GM23338 (cell line): ENCODE measurements around the gene SNRNP35. TPM values are rescaled to one million over a fixed set of nuclear protein-coding genes. Genes with fewer than 3 reads are reported as not detected.

Source experiments
- ATAC-seq: fragments of 200-7000 bp; cut with Tn5 transposase; 3 replicates; pipeline ENCODE4 v1.9.1; 2020
- DNase-seq: peaks from one replicate; pipeline ENCODE4 v3.0.0-alpha.2; 2015; ENCODE audit warnings: low spot score
- H2AFZ ChIP-seq: fragments of 200-600 bp; sonication (generic); 2 replicates; pipeline ENCODE4 v1.8.0; 2016; ENCODE audit warnings: antibody characterized with exemption, mild to moderate bottlenecking, moderate library complexity
- H3F3A ChIP-seq: fragments of 200-600 bp; sonication (generic); replicated peaks from 2 replicates; pipeline ENCODE4 v1.8.0; 2017; ENCODE audit warnings: antibody characterized with exemption, mixed run types, low read depth
- H3K27ac ChIP-seq: fragments of 200-600 bp; sonication (generic); 2 replicates; pipeline ENCODE4 v1.6.1; 2016; ENCODE audit warnings: low read depth
- H3K27me3 ChIP-seq: fragments of 200-600 bp; sonication (generic); 2 replicates; pipeline ENCODE4 v1.8.0; 2016; ENCODE audit warnings: mild to moderate bottlenecking, mixed run types, moderate library complexity; ENCODE audit not compliant: insufficient read depth
- H3K36me3 ChIP-seq: fragments of 200-600 bp; sonication (generic); 2 replicates; pipeline ENCODE4 v1.8.0; 2016; ENCODE audit warnings: mild to moderate bottlenecking; ENCODE audit not compliant: insufficient read depth
- H3K4me1 ChIP-seq: fragments of 200-600 bp; sonication (generic); 2 replicates; pipeline ENCODE4 v1.8.0; 2016; ENCODE audit warnings: mild to moderate bottlenecking, moderate library complexity; ENCODE audit not compliant: insufficient read depth
- H3K4me2 ChIP-seq: fragments of 200-600 bp; sonication (generic); 2 replicates; pipeline ENCODE4 v1.7.1; 2017; ENCODE audit warnings: mixed run types
- H3K4me3 ChIP-seq: fragments of 200-600 bp; sonication (generic); 2 replicates; pipeline ENCODE4 v1.6.1; 2016; ENCODE audit warnings: mixed run types
- H3K79me2 ChIP-seq: fragments of 200-600 bp; sonication (generic); replicated peaks from 2 replicates; pipeline ENCODE4 v1.8.0; 2017; ENCODE audit warnings: mild to moderate bottlenecking; ENCODE audit not compliant: insufficient read depth
- H3K9me2 ChIP-seq: fragments of 200-600 bp; sonication (generic); 2 replicates; pipeline ENCODE4 v1.8.0; 2017; ENCODE audit not compliant: insufficient read depth
- H4K20me1 ChIP-seq: fragments of 200-600 bp; sonication (generic); replicated peaks from 2 replicates; pipeline ENCODE4 v1.8.0; 2017; ENCODE audit warnings: mild to moderate bottlenecking; ENCODE audit not compliant: insufficient read depth
- H3K27ac Mint-ChIP-seq: 2 replicates; pipeline ENCODE4 v1.8.0; 2020; ENCODE audit warnings: inconsistent platforms, mild to moderate bottlenecking, moderate library complexity, mixed read lengths
- H3K27me3 Mint-ChIP-seq: 3 replicates; pipeline ENCODE4 v1.8.0; 2022; ENCODE audit warnings: low read depth, mild to moderate bottlenecking, moderate library complexity, mixed read lengths, inconsistent platforms; ENCODE audit not compliant: insufficient read depth, poor library complexity
- H3K36me3 Mint-ChIP-seq: 3 replicates; pipeline ENCODE4 v1.8.0; 2021; ENCODE audit warnings: low read depth, mild to moderate bottlenecking, inconsistent platforms, moderate library complexity, mixed read lengths
- H3K4me1 Mint-ChIP-seq: 3 replicates; pipeline ENCODE4 v1.8.0; 2020; ENCODE audit warnings: mild to moderate bottlenecking, inconsistent platforms, mixed read lengths
- H3K4me3 Mint-ChIP-seq: 3 replicates; pipeline ENCODE4 v1.8.0; 2021; ENCODE audit warnings: moderate library complexity, mild to moderate bottlenecking, inconsistent platforms, mixed read lengths
- H3K9me3 Mint-ChIP-seq: 3 replicates; pipeline ENCODE4 v1.8.0; 2020; ENCODE audit warnings: moderate library complexity, mild to moderate bottlenecking, inconsistent platforms, mixed read lengths
- CREB1 ChIP-seq: fragments of 250-450 bp; sonication (Bioruptor Pico); IDR thresholded peaks from 2 replicates; pipeline ENCODE4 v1.5.0; 2020; ENCODE audit warnings: low read depth, mild to moderate bottlenecking, moderate library complexity
- ETS1 ChIP-seq: IDR thresholded peaks from 2 replicates; pipeline ENCODE4 v1.6.1; 2016; ENCODE audit warnings: antibody characterized with exemption
- EZH2phosphoT487 ChIP-seq: fragments of 200-600 bp; sonication (generic); IDR thresholded peaks from one replicate; pipeline ENCODE4 v1.8.1; 2018; ENCODE audit warnings: antibody characterized with exemption; ENCODE audit not compliant: unreplicated experiment
- JUNB ChIP-seq: IDR thresholded peaks from one replicate; pipeline ENCODE4 v1.6.1; 2016; ENCODE audit warnings: antibody characterized with exemption; ENCODE audit not compliant: unreplicated experiment
- NANOG ChIP-seq: IDR thresholded peaks from 2 replicates; pipeline ENCODE4 v1.6.1; 2016; ENCODE audit warnings: antibody characterized with exemption, borderline replicate concordance
- POLR2AphosphoS5 ChIP-seq: IDR thresholded peaks from 2 replicates; pipeline ENCODE4 v1.6.1; 2016; ENCODE audit warnings: antibody characterized with exemption, low read depth
- REST ChIP-seq: IDR thresholded peaks from one replicate; pipeline ENCODE4 v1.6.1; 2018; ENCODE audit warnings: antibody characterized with exemption; ENCODE audit not compliant: unreplicated experiment
- STAT1 ChIP-seq: IDR thresholded peaks from one replicate; pipeline ENCODE4 v1.6.1; 2016; ENCODE audit warnings: antibody characterized with exemption; ENCODE audit not compliant: unreplicated experiment
- ZNF114 ChIP-seq: fragments of 250-450 bp; sonication (Bioruptor Pico); IDR thresholded peaks from 2 replicates; pipeline ENCODE4 v1.5.0; 2020; ENCODE audit warnings: mild to moderate bottlenecking, moderate library complexity
- ZNF331 ChIP-seq: fragments of 250-450 bp; sonication (Bioruptor Pico); IDR thresholded peaks from 2 replicates; pipeline ENCODE4 v1.5.0; 2020; ENCODE audit warnings: low read depth, mild to moderate bottlenecking, moderate library complexity
- ZNF462 ChIP-seq: fragments of 250-450 bp; sonication (Bioruptor Pico); IDR thresholded peaks from 2 replicates; pipeline ENCODE4 v1.5.0; 2020; ENCODE audit warnings: mild to moderate bottlenecking, moderate library complexity
- polyA plus RNA-seq: library from polyadenylated mRNA; unstranded; fragments of >200 nt; fragmentation: Nextera tagmentation; extraction: Ambion mirVana; gene quantifications from 2 replicates; pipeline ENCODE4 v1.2.1, GENCODE V29; 2016
- total RNA-seq: library from RNA; depleted of rRNA; stranded (reverse); fragments of >200 nt; shearing (Covaris generic); gene quantifications from 2 replicates; pipeline ENCODE4 v1.2.3, GENCODE V29; 2014
- TF ChIP-seq, protein P1 (sequence below), 2 experiments: fragments of 200-600 bp in 1 of 2; sonication (generic) in 1 of 2; conservative IDR thresholded peaks; 2 replicates each; pipeline versions ENCODE4 v1.5.1 to v1.6.1; 2016 to 2017; ENCODE audit warnings: antibody characterized with exemption in 2 of 2, low read depth in 2 of 2, mild to moderate bottlenecking in 2 of 2, moderate library complexity in 1 of 2

SNRNP35 gene
- total and polyA plus RNA-seq, 2 experiments from 2014 or later, result 8.4 to 38.4 TPM

GRCh38 chr12:123441523-123442164 is 16.3 kb upstream of the SNRNP35 start (continued):
- no peak for TF ChIP-seq REST
- TF ChIP-seq NANOG, result no peak
- TF ChIP-seq CREB1, result no peak
- TF ChIP-seq, protein P1, sequence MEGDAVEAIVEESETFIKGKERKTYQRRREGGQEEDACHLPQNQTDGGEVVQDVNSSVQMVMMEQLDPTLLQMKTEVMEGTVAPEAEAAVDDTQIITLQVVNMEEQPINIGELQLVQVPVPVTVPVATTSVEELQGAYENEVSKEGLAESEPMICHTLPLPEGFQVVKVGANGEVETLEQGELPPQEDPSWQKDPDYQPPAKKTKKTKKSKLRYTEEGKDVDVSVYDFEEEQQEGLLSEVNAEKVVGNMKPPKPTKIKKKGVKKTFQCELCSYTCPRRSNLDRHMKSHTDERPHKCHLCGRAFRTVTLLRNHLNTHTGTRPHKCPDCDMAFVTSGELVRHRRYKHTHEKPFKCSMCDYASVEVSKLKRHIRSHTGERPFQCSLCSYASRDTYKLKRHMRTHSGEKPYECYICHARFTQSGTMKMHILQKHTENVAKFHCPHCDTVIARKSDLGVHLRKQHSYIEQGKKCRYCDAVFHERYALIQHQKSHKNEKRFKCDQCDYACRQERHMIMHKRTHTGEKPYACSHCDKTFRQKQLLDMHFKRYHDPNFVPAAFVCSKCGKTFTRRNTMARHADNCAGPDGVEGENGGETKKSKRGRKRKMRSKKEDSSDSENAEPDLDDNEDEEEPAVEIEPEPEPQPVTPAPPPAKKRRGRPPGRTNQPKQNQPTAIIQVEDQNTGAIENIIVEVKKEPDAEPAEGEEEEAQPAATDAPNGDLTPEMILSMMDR (conservative IDR thresholded peaks at IDR 0.05; ENCODE audit: low read depth in 2 of 2), result no peak
- TF ChIP-seq ETS1, result no peak
- TF ChIP-seq JUNB, result no peak
- no peak for TF ChIP-seq POLR2AphosphoS5
- no peak for TF ChIP-seq STAT1
- TF ChIP-seq ZNF114 (CRISPR knock-in tag), result no peak
- TF ChIP-seq EZH2phosphoT487, result no peak
- no peak for TF ChIP-seq ZNF331 (CRISPR knock-in tag)

DNA sequence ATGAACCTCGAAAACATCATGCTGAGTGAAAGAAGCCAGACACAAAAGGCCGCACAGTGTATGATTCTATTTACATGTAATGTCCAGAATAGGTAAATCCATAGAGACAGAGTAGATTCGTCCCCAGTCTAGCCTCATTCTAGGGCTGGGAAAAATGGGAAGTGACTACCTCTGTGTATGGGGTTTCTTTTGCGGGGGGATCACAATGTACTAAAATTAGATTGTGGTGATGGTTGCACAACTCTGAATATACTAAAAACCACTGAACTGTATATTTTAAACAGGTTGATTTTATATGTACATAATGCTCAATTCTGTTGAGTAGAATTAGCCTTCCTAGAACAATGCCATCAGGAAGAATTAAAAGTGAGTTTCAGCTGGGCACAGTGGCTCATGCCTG is 15.2 kb upstream of the SNRNP35 start:
- H3K27me3 ChIP-seq, result peaks cover 3% of the 10 kb centered on the region
- H3K4me1 ChIP-seq, result peaks cover 11% of the 10 kb centered on the region
- Mint-ChIP-seq H3K4me1 (peaks cover 8% of the 10 kb centered on the region; the same call in 2 of the 3 replicates), H3K27me3 (peaks cover 9% of the 10 kb centered on the region), H3K9me3 (no peaks in the 10 kb centered on the region), H3K4me3 (no peak overlapping the region), H3K36me3 (no peaks in the 10 kb centered on the region), H3K27ac (no peak overlapping the region)
- no peak overlapping the region for H3K4me3 ChIP-seq
- DNase-seq (no peak), ATAC-seq (no peak)
- H3K27ac ChIP-seq, result no peak overlapping the region
- H3K36me3 ChIP-seq, result no peaks in the 10 kb centered on the region
- H3K4me2 ChIP-seq, result no peak overlapping the region
- no peak overlapping the region for H2AFZ ChIP-seq
- no peaks in the 10 kb centered on the region for H4K20me1 ChIP-seq
- H3K79me2 ChIP-seq, result no peaks in the 10 kb centered on the region
- H3K9me2 ChIP-seq, result no peaks in the 10 kb centered on the region
- H3F3A ChIP-seq, result no peaks in the 10 kb centered on the region
- TF ChIP-seq STAT1 (no peak), POLR2AphosphoS5 (no peak), ZNF331 (CRISPR knock-in tag) (no peak), ZNF462 (CRISPR knock-in tag) (no peak), ZNF114 (CRISPR knock-in tag) (no peak)
